Measurements from ENCODE around the gene GJD3.

The GJD3 gene

DNA sequence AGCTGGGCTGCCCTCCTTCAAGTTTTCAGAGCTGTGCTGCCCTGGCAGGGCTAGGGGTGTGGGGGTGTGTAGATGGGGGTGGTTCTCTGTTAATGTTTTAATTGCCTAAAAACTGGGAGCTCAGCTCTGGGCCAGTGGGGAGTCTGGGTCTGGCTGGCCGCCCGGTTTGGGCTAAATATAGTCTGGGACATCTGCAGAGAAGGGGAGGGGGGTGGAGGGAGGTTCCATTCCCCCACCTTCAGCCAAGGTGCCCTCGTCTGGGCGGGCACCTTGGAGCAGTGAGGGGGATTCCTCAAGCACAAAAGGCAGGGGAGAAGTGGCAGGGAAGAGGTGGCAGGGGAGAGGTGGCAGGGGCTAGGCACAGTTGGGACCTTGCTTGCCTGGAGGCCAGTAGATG, 42.6 kb downstream of the GJD3 start:
- no peak for DNase-seq

DNA sequence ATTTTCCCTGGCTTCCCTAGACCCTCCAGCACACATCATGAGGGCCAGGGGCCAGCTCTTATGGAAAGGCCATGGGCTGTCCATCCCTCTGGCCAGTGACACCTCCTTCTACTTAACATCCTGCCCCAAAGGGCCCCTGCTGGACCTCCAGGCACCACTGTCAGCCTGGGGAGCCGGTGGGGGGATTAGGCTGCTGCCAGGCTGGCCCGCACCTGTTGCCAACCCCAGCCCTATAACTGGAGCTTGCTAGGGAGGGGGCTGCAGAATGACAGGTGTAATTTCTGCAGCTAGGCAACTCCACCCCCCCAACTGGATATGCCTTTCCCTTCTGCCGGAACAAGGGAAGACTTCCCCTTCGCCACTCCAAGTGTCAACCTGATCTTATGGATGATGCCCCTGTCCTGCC, 43.0 kb downstream of the GJD3 start:
- peak; percentile 49 for DNase-seq

DNA sequence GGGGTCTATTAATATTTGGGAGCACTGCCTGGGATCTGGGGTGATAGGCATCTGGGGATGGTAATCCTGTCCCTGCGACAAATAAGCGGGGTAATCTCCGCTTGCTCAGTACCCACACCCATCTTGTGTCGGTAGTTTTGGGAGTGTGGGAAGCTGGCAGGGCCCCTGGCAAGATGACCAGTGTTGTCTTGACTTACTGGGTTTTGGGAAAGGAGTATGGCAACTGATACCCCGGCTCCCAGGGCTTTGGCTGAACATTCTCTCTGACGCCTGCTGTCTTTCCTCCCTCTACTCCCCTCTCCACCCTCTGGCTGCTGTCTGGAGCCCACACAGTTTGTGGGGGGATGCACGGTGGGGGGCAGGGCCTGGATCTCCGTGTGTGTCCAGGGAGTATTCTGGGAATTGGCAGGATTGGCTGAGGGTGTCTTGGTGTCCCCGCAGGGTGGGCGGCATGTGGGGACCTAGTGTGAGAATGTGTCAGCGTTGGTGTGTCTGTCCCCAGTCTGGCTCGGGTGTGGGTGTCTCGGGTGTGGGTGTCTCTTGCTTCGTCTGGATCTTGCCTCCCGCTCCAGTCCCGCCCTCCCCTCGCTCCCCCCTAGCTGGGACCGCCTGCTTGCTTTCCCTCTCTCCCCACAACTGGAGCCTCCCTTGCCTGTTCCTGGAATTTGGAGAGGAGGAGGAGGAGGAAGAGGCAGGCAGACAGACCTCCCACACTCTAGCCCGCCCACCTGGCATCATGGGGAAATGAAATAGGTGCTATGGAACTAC, 43.6 kb downstream of the GJD3 start:
- peak; percentile 81 for DNase-seq

DNA sequence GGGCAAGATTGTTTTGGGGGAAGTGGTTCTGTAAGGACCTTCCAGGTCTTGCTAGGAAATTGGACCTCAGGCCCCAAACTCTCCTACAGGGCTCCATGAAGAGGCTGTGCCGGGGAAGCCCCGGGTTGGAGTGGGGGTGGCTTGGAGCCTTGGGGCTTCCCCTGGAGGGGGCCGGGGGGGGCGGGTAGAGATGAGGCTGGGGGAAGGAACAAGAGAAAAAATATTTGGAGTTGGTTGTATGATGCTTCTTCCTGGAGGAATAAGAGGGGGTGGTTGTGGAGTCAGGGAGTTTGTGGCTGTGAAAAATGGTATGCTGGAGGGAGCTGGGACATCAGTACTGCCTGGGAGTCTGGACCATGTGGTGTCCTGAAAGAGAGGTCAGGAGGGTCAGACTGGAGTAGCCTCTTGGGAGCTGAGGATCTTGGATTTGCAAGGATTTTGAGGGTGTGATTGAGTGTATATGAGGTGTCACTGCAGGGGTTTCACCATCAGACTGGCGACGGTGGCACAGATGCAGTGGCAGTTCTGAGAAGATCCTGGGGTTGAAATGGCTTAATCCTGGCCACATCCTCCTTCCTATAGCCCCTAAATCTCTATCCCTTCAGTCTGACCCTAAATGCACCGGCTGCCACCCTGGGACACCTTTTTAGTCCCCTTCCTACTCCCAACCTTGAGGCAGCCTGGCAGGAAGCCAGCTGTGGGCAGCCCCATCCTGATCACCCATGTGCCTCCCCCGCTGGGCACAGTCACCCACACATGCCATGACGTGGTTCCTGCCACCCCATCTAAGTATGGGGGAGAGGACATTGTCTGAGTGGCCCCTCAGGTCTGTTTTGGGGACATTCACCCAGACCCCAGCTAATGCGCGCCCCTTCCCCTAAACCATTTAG, 44.6 kb downstream of the GJD3 start:
- DNase-seq, result peak; percentile 90

GRCh38 chr17:40318830-40319391, 45.6 kb downstream of the GJD3 start:
- no peak for DNase-seq

GRCh38 chr17:40317880-40318829, 46.4 kb downstream of the GJD3 start:
- peak; percentile 94 for DNase-seq

- peak; percentile 43 for DNase-seq
These were observed 47.1 kb downstream of the GJD3 start for GRCh38 chr17:40317345-40317873.

- no peak for DNase-seq
These were observed 47.8 kb downstream of the GJD3 start for GRCh38 chr17:40316571-40317344.

DNA sequence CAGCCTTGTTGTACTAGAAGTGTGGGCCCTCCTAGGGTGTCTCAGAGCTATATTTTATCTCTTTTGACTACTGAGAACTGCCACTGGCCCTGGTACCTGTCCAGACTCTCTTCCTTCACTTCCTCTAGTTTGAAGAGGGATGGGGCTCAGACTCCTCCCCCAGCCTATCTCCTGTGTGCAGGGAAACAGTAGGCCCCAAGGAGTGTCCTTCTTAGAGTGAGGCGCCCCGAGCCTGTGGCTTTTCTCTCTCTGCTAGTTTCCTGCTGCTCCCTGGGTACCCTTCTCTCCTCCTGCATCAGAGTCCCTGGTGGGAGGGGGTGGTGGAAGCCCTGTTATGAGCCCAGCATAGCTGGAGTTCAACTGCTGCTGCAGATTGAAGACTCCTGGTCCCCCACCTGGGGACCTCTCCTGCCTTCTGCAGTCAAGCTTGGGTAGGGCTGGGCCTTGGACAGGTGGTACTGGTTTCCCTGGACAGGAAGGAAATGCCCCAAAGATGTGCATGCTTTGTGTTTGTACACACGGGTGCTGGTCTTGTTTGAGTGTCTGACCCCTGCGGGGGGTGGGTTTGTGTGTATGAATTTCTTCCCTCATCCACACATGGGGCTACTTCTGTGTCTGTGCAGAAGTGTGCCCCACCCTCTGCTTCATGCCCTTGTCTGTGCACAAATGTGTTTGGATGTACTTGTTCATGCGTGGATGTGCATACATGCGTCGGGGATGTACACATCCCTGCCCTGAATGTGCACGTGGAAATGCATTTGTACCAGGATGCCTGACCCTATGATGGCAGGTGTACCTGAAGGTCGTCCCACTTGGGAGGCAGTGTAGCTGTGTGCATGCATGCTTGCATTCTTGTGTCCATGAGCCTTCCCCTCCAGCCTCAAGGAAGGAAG, 48.6 kb downstream of the GJD3 start:
- no peak for DNase-seq

- DNase-seq, result no peak
These were observed 49.3 kb downstream of the GJD3 start for GRCh38 chr17:40315206-40315605.

- DNase-seq, result peak; percentile 90
These were observed 50.0 kb downstream of the GJD3 start for GRCh38 chr17:40314584-40314956.

GRCh38 chr17:40313668-40314583, 50.6 kb downstream of the GJD3 start:
- DNase-seq, result no peak

Data from CD4-positive, alpha-beta T cell treated with Interleukin-15 for 1 hour (primary cell).